GM21825 (cell line): ENCODE measurements around the gene ATXN10.

Experiments
- ATAC-seq: cut with Tn5 transposase; IDR thresholded peaks from one replicate; pipeline ENCODE4 v1.9.1; 2021; ENCODE audit warnings: mild to moderate bottlenecking, moderate library complexity; ENCODE audit not compliant: unreplicated experiment

The ATXN10 gene

DNA sequence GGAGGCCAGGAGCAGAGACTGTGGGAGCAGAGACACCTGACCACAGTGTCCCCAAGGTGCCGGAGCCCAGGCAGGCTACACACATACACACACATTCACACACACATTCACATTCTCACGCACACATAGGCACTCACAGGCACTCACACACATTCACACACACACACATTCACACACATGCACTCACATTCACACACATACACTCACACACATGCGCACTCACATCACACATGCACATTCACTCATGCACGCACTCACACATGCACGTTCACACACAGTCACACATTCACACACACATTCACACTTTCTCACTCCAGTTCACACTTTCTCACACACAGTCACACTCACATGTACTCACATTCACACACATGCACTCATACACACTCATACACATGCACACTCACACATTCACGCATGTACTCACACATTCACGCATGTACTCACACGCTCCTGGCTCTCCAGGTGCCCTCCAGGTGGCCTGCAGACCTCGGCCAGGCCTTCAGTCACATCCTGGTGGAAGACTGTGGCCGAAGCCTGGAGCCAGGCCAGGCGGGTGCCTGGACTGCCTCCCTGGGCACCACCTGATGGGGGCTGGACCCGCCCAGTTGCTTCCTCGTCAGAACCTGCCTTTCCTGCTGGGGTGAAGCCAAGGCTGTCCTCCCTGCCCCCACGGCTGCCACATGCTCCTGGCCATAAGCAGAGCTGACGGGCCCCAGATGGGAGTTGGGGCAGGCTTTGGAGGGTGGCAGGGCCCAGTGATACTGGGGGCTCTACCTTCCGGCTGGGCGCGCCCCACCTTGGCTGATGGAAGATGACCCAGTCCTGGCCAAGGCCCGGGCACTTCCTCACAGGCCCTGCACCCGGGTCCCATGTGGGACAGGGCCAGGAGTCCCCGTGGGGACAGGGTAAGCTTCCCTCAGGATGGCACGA lies 215.8 kb downstream of the ATXN10 start:
- ATAC-seq, result no peak

DNA sequence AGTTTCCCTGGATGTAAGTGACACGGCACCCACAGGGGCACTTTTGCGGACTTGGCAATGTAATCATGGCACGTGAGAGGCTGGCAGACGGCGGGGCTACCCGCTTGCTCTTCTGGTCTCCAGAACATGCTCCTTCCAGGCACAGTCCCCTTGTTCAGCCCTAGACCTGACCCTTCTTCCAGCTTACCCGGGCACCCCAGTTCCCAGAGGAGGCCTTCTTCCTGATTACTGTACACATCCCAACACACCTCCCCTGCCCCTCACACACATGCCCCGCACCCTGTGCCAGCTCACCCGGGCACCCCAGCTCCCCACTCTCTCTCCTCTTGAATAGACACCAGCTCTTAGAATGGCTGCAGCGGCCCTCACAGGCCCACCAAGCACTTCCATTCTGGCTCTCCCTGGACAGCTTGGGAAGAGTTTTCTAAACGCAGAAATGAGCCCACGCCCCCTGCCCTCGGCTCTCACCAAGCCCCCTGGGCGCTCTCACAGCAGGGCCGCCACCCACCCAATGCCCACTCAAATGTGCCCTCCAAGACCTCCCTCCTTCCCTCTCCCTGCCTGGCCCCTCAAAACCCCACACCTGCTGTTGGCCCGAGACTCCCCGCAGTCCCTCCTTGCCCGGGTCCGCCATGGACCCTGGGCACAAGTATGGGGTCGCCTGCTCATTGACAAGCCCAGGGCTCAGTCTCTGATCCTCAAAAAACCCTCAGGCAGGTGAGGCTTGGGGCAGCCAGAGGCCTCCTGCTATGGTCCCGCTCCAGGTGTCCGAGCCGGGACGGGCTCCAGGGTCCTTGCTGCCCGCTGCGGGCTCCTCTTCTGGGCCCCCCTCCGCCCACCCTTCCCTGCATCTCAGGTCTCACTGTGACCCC lies 216.8 kb downstream of the ATXN10 start:
- ATAC-seq, result no peak

GRCh38 chr22:45889093-45889538 lies 217.5 kb downstream of the ATXN10 start:
- no peak for ATAC-seq

DNA sequence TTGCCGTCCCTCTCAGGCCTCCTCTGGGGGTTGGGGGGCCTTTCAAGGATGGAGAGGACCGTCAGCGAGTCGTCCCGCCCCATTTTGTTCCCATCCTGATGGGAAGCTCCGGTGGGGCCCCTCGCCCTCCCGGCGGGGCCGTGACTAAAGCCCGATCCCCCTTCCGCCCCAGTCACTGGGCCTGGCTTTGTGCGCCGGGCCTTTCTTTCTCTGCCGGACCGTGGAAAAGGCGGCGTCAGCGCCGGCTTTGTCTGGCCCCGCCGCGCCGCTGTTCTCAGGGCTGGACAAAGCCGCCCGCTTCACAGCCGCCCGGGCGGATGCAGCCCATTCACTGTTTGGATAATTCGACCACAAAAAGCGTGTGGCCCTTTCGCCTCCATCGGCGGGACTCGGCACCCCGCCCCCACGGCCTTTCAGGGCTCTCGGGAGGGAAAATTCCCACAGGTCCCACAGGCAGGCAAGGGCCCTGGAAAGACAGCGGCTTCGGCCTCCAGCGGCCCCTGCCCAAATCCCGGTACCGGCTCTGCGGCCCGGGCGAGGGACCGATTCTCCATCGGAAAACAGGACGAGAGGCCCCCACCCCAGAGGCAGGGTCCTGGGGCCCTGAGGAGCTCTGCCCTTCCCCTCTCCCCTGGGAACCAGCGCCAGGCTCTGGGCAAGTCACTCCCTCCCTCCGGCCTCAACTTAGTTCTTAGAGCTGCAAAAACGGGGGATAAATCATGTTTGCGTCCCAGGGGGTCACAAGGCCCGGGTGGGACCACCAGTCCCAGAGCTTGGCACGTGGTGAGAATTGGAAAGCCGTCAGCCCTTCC lies 218.1 kb downstream of the ATXN10 start:
- no peak for ATAC-seq

- no peak for ATAC-seq
Measured at GRCh38 chr22:45890351-45890635, 218.7 kb downstream of the ATXN10 start.

- ATAC-seq, result no peak
Measured at GRCh38 chr22:45891021-45891421, 219.4 kb downstream of the ATXN10 start.

- ATAC-seq, result no peak
Measured at GRCh38 chr22:45891471-45891995, 219.9 kb downstream of the ATXN10 start.

DNA sequence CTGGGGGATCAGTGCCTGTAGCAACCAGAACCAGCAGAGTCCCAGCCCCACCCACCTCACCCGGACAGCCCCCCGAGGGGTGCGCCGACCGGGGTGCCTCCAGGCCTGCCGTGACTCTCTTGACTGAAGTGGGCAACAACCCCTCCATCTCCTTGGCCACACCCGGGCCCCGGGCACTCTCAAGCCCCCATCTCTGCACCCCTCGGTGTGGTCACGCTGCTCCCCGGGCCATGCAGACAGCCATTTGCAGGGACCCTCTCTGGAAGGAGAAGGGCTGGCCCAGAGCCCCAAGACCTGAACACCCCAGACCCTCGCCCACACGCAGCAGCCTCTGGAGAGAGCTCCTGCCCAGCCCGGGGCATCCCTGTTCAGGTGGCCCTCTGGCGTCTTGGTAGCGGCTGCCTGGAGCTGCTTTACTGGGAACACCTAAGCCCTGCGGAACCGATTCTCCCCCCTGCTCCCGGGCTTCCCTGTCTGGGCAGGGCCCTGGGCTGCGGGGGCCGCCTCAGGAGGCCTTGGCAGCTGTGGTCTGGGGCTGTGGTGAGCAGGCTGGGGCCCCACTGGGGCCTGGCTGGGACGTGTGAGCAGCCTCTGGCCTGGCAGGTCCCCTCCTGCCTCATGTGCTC lies 220.5 kb downstream of the ATXN10 start:
- no peak for ATAC-seq

- no peak for ATAC-seq
Measured at GRCh38 chr22:45892681-45893461, 221.2 kb downstream of the ATXN10 start.

GRCh38 chr22:45893516-45893915 lies 221.9 kb downstream of the ATXN10 start:
- no peak for ATAC-seq
